ENCODE results near the gene DGKG.

DGKG gene

GRCh38 chr3:186361246-186361761 lies 730 bp downstream of the DGKG start:
- DNase-seq (ENCODE audit: extremely low spot score), result no peak
- POLR2A ChIA-PET, result no interaction called here
- TF ChIP-seq FOXK2 (IDR thresholded peaks at IDR 0.05) (no peak), NFRKB (IDR thresholded peaks at IDR 0.05) (no peak), SP1 (IDR thresholded peaks at IDR 0.05) (no peak), L3MBTL2 (conservative IDR thresholded peaks at IDR 0.05) (no peak), HDGF (IDR thresholded peaks at IDR 0.05; ENCODE audit: borderline replicate concordance) (no peak), FOXM1 (IDR thresholded peaks at IDR 0.05; ENCODE audit: borderline replicate concordance) (no peak), ELF4 (IDR thresholded peaks at IDR 0.05) (no peak), TARDBP (IDR thresholded peaks at IDR 0.05) (no peak), CTBP1 (IDR thresholded peaks at IDR 0.05; ENCODE audit: borderline replicate concordance) (no peak), FOXA1 (IDR thresholded peaks at IDR 0.05) (no peak), SUZ12 (IDR thresholded peaks at IDR 0.05) (no peak), LEF1 (IDR thresholded peaks at IDR 0.05; ENCODE audit: borderline replicate concordance) (no peak), BHLHE40 (IDR thresholded peaks at IDR 0.05; ENCODE audit: borderline replicate concordance) (no peak), ZNF384 (IDR thresholded peaks at IDR 0.05) (no peak)
- CTCF ChIA-PET, result no interaction called here

GRCh38 chr3:186360779-186361178 lies 1.3 kb downstream of the DGKG start:
- ChIA-PET CTCF (no interaction called here), POLR2A (no interaction called here)
- TF ChIP-seq ARNT (IDR thresholded peaks at IDR 0.05) (no peak), ZNF384 (IDR thresholded peaks at IDR 0.05) (no peak), SUZ12 (IDR thresholded peaks at IDR 0.05) (no peak), L3MBTL2 (conservative IDR thresholded peaks at IDR 0.05) (no peak), FOXK2 (IDR thresholded peaks at IDR 0.05) (no peak), LEF1 (IDR thresholded peaks at IDR 0.05; ENCODE audit: borderline replicate concordance) (no peak), TARDBP (IDR thresholded peaks at IDR 0.05) (no peak), CTBP1 (IDR thresholded peaks at IDR 0.05; ENCODE audit: borderline replicate concordance) (no peak), ELF4 (IDR thresholded peaks at IDR 0.05) (no peak), FOXM1 (IDR thresholded peaks at IDR 0.05; ENCODE audit: borderline replicate concordance) (no peak)
- DNase-seq (ENCODE audit: extremely low spot score), result no peak

- TF ChIP-seq LEF1 (IDR thresholded peaks at IDR 0.05; ENCODE audit: borderline replicate concordance), result no peak
- TF ChIP-seq BHLHE40 (IDR thresholded peaks at IDR 0.05; ENCODE audit: borderline replicate concordance), result no peak
- TF ChIP-seq CTBP1 (IDR thresholded peaks at IDR 0.05; ENCODE audit: borderline replicate concordance), result no peak
- TF ChIP-seq SUZ12 (IDR thresholded peaks at IDR 0.05), result no peak
- no peak for TF ChIP-seq FOXA1 (IDR thresholded peaks at IDR 0.05)
- TF ChIP-seq TARDBP (IDR thresholded peaks at IDR 0.05), result no peak
- TF ChIP-seq L3MBTL2 (conservative IDR thresholded peaks at IDR 0.05), result no peak
- TF ChIP-seq ELF4 (IDR thresholded peaks at IDR 0.05), result no peak
- TF ChIP-seq HDGF (IDR thresholded peaks at IDR 0.05; ENCODE audit: borderline replicate concordance), result no peak
- ChIA-PET CTCF (interaction anchor here (0.6 kb wide), 1 partner anchor 177 kb away, joined by 4 read pairs; no protein-coding TSS in a partner anchor), POLR2A (no interaction called here)
- no peak for DNase-seq (ENCODE audit: extremely low spot score)
Measured at GRCh38 chr3:186359078-186359477, 3.0 kb downstream of the DGKG start.

GRCh38 chr3:186356152-186356551 lies 5.9 kb downstream of the DGKG start:
- no peak for DNase-seq (ENCODE audit: extremely low spot score)
- TF ChIP-seq LEF1 (IDR thresholded peaks at IDR 0.05; ENCODE audit: borderline replicate concordance), result no peak
- no peak for TF ChIP-seq FOXA1 (IDR thresholded peaks at IDR 0.05)
- TF ChIP-seq SUZ12 (IDR thresholded peaks at IDR 0.05), result no peak
- TF ChIP-seq NFRKB (IDR thresholded peaks at IDR 0.05), result no peak
- CTCF ChIA-PET, result no interaction called here
- POLR2A ChIA-PET, result no interaction called here

- no peak for DNase-seq (ENCODE audit: extremely low spot score)
- ChIA-PET POLR2A (no interaction called here), CTCF (no interaction called here)
- TF ChIP-seq L3MBTL2 (conservative IDR thresholded peaks at IDR 0.05), result no peak
- TF ChIP-seq FOXA1 (IDR thresholded peaks at IDR 0.05), result no peak
- no peak for TF ChIP-seq PKNOX1 (IDR thresholded peaks at IDR 0.05)
- no peak for TF ChIP-seq HDGF (IDR thresholded peaks at IDR 0.05; ENCODE audit: borderline replicate concordance)
- TF ChIP-seq LEF1 (IDR thresholded peaks at IDR 0.05; ENCODE audit: borderline replicate concordance), result no peak
- TF ChIP-seq SUZ12 (IDR thresholded peaks at IDR 0.05), result no peak
- TF ChIP-seq ARNT (IDR thresholded peaks at IDR 0.05), result no peak
- TF ChIP-seq FOXK2 (IDR thresholded peaks at IDR 0.05), result no peak
- no peak for TF ChIP-seq BHLHE40 (IDR thresholded peaks at IDR 0.05; ENCODE audit: borderline replicate concordance)
- TF ChIP-seq NFRKB (IDR thresholded peaks at IDR 0.05), result no peak
- no peak for TF ChIP-seq ELF4 (IDR thresholded peaks at IDR 0.05)
- no peak for TF ChIP-seq ZNF384 (IDR thresholded peaks at IDR 0.05)
- no peak for TF ChIP-seq SP1 (IDR thresholded peaks at IDR 0.05)
- no peak for TF ChIP-seq FOXM1 (IDR thresholded peaks at IDR 0.05; ENCODE audit: borderline replicate concordance)
- TF ChIP-seq TARDBP (IDR thresholded peaks at IDR 0.05), result no peak
Measured at GRCh38 chr3:186354100-186354499, 7.9 kb downstream of the DGKG start.

GRCh38 chr3:186352369-186352768 lies 9.7 kb downstream of the DGKG start:
- DNase-seq (ENCODE audit: extremely low spot score), result no peak
- CTCF ChIA-PET, result no interaction called here
- no peak for TF ChIP-seq NFRKB (IDR thresholded peaks at IDR 0.05)
- no peak for TF ChIP-seq SP1 (IDR thresholded peaks at IDR 0.05)
- no peak for TF ChIP-seq SUZ12 (IDR thresholded peaks at IDR 0.05)
- TF ChIP-seq CTBP1 (IDR thresholded peaks at IDR 0.05; ENCODE audit: borderline replicate concordance), result no peak
- TF ChIP-seq ARNT (IDR thresholded peaks at IDR 0.05), result no peak
- no peak for TF ChIP-seq PKNOX1 (IDR thresholded peaks at IDR 0.05)
- TF ChIP-seq FOXK2 (IDR thresholded peaks at IDR 0.05), result no peak
- no peak for TF ChIP-seq L3MBTL2 (conservative IDR thresholded peaks at IDR 0.05)
- no peak for TF ChIP-seq HDGF (IDR thresholded peaks at IDR 0.05; ENCODE audit: borderline replicate concordance)
- no peak for TF ChIP-seq FOXM1 (IDR thresholded peaks at IDR 0.05; ENCODE audit: borderline replicate concordance)
- no peak for TF ChIP-seq BHLHE40 (IDR thresholded peaks at IDR 0.05; ENCODE audit: borderline replicate concordance)
- TF ChIP-seq TARDBP (IDR thresholded peaks at IDR 0.05), result no peak
- TF ChIP-seq ZNF384 (IDR thresholded peaks at IDR 0.05), result no peak
- no peak for TF ChIP-seq LEF1 (IDR thresholded peaks at IDR 0.05; ENCODE audit: borderline replicate concordance)
- TF ChIP-seq FOXA1 (IDR thresholded peaks at IDR 0.05), result no peak
- no peak for TF ChIP-seq ELF4 (IDR thresholded peaks at IDR 0.05)
- POLR2A ChIA-PET, result no interaction called here

- CTCF ChIA-PET, result no interaction called here
- TF ChIP-seq BHLHE40 (IDR thresholded peaks at IDR 0.05; ENCODE audit: borderline replicate concordance), result no peak
- TF ChIP-seq ELF4 (IDR thresholded peaks at IDR 0.05), result no peak
- no peak for TF ChIP-seq SUZ12 (IDR thresholded peaks at IDR 0.05)
- no peak for TF ChIP-seq FOXM1 (IDR thresholded peaks at IDR 0.05; ENCODE audit: borderline replicate concordance)
- TF ChIP-seq ZNF384 (IDR thresholded peaks at IDR 0.05), result no peak
- TF ChIP-seq PKNOX1 (IDR thresholded peaks at IDR 0.05), result no peak
- TF ChIP-seq CTBP1 (IDR thresholded peaks at IDR 0.05; ENCODE audit: borderline replicate concordance), result no peak
- TF ChIP-seq FOXK2 (IDR thresholded peaks at IDR 0.05), result no peak
- TF ChIP-seq ARNT (IDR thresholded peaks at IDR 0.05), result no peak
- no peak for TF ChIP-seq SP1 (IDR thresholded peaks at IDR 0.05)
- no peak for TF ChIP-seq TARDBP (IDR thresholded peaks at IDR 0.05)
- no peak for TF ChIP-seq HDGF (IDR thresholded peaks at IDR 0.05; ENCODE audit: borderline replicate concordance)
- no peak for TF ChIP-seq L3MBTL2 (conservative IDR thresholded peaks at IDR 0.05)
- TF ChIP-seq FOXA1 (IDR thresholded peaks at IDR 0.05), result no peak
- no peak for TF ChIP-seq LEF1 (IDR thresholded peaks at IDR 0.05; ENCODE audit: borderline replicate concordance)
- no peak for TF ChIP-seq NFRKB (IDR thresholded peaks at IDR 0.05)
- POLR2A ChIA-PET, result no interaction called here
- no peak for DNase-seq (ENCODE audit: extremely low spot score)
Measured at GRCh38 chr3:186342197-186342596, 19.8 kb downstream of the DGKG start.
